GM21447 (cell line): Measurements from ENCODE around the gene SCAMP4.

Experiments
- ATAC-seq: cut with Tn5 transposase; IDR thresholded peaks from one replicate; pipeline ENCODE4 v1.9.1; 2021; ENCODE audit not compliant: unreplicated experiment

SCAMP4 gene

DNA sequence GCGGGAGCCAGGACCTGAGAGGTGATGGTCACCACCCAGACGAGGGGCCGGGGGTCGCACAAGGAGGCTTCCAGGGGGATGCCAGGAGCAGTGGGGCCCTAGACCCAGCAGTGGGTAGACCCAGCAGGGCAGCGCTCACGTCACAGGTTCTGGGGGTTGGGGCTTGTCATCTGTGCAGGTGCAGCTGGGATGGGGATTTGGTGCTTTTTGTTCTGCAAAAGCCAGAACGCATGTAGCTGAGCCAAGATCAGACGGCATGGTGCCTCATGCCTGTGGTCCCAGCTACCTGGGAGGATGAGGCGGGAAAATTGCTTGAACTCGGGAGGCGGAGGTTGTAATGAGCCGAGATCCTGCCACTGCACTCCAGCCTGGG is 50.9 kb downstream of the SCAMP4 start:
- no peak for ATAC-seq

DNA sequence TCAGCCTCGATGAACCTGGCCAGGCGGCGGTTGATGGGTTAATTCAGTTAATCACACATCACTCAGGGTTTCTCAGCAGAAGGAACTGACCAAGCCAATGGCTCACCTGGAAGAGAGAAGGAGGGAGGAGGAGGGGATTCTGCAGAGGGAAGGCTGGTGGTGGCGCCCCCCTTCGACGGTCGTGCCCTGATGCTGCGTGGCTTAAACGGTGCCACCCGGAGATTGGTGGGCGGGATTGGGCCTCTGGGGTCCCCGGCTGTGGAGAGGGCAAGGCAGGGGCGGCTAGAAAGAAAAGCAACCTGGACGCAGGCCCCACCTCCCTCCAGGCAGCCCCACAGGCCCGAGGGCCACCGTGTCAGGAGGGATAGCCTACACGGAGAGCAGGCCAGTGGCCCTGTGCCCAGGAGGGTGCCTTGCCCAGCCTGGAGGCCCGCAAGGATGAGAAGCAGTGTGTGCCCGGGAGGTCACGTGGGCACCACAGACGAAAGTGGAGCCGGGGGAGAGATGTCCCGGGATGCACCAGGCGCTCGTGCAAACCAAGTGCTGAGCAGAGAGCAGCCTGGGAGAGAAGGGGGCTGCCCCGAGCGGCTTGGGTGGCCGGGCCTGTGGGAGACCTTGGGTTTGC is 51.8 kb downstream of the SCAMP4 start:
- ATAC-seq: no peak

DNA sequence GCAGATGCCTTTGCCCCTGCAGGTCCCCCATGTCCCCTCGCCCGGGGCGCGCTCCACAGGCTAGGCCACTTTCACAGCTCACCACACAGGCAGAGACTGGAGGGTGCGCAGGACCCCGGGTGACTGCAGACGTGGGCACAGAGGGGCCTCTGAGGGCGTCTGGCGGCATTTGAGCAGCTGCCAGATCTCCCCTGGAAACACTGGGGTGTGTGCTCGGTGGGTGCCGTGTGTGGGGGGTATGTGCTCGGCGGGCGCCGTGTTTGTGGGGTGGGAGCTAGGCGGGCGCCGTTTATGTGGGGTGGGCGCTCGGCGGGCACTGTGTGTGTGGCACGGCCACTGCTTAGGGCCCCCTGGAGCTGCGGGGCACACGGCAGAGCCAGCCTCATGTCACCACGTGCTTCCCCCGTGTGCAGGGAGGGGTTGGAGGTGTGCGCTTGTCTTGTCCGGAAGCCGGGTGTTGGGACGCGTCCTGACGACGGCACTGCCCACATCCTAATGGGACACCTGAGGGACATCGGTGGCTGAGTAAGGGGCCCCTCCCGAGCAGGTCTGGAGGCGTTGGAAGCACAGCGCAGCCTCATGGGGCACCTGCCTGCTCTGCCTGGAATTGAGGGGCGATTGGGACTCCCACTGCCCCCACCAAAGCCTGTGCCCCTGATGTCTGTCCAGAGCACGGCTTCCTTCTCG is 52.5 kb downstream of the SCAMP4 start:
- no peak for ATAC-seq

DNA sequence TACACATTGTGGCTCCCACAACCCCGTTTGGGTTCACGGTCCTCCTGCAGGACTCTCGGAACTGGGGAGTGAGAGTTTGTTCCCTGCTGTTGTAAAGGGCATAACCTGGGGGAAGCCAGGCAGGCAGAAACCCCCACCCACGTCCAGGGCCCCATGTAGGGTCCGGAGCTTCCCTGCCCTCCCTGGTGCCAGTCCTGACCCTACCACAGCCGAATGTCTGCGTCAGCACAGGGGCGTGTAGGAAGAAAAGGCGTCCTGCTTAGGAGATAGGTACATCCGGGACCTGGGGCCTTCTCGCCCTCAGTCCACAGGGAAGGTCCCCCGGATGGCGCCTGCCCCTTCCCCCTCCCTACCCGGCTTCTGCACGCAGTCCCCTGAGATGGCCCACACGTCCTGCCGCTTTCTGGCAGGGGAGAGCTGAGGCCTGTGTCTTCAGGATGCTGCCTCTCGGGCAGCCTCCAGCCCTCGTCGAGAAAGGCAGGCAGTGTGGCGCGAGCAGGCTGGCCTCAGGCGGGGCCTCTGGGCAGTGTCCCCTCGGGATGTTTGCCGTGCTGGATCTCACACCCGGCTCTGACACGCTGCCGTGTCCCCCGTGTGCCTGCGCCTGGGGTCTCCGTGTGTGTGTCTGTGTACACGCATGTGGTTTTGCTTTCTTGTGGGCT is 54.9 kb downstream of the SCAMP4 start:
- no peak for ATAC-seq

GRCh38 chr19:1961000-1961883 is 56.0 kb downstream of the SCAMP4 start:
- ATAC-seq: no peak

DNA sequence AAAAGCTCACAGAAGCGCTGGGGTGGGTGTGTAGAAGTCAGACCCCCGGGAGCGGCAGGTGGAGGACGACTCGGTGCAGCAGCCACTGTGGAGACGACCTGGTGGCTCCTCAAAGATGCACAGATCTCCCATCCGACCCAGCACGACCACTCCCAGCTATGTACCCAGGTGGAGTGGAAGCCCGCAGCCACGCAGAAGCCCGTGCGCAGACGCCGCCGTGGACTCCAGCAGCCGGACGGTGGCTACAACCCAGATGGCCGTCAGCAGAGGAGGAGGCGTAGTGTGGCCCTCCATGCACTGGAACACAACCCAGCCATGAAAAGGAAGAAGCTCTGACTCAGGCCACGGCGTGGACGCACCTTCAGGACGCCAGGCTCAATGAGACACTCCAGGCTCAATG is 57.5 kb downstream of the SCAMP4 start:
- ATAC-seq: no peak

- no peak for ATAC-seq
These were observed 61.9 kb downstream of the SCAMP4 start for GRCh38 chr19:1967087-1967608.

GRCh38 chr19:1968279-1969175 is 63.3 kb downstream of the SCAMP4 start:
- no peak for ATAC-seq

DNA sequence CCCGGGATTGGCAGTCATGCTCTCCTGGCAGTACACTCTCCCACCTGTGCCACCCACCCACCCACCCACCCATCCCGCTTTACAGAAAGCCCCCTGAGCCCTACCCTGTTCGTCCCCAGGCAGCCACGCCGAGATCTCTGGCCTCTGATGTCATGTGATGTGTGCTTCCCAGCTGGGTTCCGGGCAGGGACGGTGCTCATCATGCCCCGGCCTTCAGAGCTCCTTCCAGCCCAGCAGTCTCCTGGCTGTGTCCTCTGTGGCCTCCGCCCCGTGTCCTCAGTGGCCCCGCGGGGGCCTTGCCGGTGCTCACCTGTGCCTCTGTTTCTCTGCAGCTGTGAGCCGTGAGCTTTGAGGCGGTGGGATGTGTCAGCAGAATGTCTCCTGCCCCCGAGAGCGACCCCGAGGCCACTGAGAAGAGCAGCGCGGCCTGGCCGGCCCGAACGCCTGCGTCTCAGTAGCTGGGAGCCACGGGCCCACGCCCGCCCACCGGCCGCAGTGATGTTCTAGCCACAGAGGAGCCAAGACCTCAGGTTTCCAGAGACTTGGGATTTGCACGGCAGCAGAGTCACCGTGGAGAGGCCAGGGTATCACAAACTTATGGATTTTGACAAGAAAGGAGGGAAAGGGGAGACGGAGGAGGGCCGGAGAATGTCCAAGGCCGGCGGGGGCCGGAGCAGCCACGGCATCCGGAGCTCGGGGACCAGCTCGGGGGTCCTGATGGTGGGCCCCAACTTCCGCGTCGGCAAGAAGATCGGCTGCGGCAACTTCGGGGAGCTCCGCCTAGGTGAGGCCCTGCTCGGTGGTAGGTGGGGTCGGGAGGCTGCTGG is 64.2 kb downstream of the SCAMP4 start:
- no peak for ATAC-seq

DNA sequence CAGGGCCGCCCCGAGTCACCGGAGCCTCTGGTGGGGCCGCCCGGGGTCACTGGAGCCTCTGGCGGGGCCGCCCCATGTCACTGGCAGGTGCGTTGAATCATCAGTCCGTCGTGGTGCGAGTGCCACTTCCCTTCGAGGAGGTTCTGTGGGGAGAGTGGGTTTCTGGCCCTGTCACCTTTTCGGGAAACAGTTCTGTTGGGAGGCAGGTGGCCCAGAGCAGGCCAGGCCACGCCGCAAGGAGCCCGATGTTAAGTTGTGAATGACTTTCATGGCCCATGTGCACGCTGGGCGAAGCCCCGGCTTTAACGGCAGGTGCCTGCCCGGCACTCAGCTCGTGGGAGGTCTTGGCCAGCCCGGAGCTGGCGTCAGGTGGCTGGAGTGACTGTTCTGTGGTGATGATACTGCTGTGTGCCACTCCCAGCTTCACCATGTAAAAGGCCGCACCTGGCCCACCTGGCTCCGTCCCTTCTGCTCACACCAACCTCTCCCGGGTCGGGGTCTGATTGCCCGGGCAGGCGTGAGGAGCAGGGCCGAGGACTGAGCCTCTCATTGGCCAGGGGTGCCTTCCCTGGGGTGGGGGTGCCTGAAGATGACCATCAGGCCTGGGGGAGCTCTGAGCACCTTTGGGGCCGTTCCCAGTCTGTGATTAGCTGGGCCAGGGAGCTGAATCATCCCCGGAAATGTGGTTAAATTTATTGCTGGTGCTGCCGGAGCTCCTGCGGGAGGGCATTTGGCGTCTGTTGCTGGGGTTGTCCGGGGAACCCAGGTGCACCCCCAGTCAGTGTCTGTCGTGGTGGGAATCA is 65.0 kb downstream of the SCAMP4 start:
- no peak for ATAC-seq

DNA sequence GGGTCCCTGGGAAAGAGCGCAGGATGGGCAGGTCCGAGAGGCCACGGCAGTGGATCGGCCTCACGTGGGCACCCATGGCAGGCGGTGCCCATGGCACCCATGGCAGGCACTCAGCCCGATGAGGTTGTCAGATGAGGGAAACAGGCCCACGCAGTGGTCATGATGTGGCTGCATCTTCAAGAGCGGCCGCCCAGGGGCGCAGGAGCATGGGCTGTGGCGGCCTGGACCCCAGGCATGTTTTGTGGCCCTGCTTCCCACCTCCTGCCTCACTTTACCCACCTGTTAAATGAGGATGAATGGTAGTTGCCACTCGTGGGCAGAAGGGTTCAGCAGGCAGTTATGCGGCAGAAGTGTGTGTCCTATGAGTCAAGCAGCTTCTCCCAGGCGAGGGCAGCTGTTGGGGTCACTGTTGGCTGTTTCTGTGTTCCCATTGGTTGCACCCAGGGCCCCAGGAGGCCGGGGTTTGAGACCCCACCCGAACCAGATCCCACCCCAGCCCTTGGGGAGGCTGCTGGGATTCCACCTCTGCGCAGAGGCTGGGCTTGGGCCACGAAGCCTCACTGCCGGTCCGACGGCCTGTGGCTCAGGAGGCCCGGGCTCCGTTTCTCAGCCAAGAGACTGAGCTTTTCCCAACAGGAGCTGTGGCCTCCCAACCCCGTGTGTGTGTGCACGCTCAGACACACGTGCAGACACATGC is 65.8 kb downstream of the SCAMP4 start:
- no peak for ATAC-seq

DNA sequence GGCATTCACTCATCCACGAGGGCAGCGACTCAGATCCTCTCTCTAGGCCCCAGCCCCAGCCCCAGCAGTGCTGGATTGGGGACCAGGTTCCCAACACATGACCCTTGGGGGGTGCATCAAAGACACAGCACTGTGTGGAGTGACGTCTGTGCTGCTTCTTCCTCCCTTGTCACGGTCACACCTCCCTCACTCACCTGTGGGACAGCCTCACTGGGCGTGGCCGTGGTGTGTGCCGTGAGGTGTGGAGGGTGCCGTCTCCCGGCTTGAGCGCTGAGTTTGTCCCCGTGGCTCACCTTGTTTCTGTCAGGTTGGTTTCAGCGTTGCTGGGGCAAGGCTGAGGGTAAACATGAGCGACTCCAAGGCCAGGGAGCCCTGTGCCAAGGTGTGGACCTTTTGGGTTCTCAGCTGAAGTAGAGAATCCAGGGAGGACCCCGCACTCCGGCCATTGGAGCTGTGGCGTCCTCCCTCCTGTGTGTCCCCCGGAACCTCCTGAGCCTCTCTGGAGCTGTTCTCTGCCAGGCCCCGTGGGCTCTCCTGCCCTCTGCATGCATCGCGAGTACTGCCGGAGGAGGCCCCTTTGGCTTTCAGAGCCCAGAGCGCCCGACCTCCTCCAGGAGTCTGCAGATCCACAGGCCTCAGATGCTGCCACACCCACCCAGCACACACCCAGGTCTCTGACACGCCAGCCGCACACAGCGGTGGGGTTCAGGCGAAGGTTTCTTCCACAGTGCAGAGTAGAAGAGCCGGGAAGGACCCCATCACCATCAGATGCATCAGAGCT is 69.4 kb downstream of the SCAMP4 start:
- ATAC-seq: no peak

- no peak for ATAC-seq
These were observed 69.9 kb downstream of the SCAMP4 start for GRCh38 chr19:1975162-1975480.
